ENCODE data around the gene COL15A1. TPM values are rescaled to one million over a fixed set of nuclear protein-coding genes. Genes with fewer than 3 reads are reported as not detected.

Gene COL15A1
- total and polyA plus RNA-seq, 5 donors from 2014 or later: 0.03 to 0.10 (median 0.06) TPM; not detected in 2

DNA sequence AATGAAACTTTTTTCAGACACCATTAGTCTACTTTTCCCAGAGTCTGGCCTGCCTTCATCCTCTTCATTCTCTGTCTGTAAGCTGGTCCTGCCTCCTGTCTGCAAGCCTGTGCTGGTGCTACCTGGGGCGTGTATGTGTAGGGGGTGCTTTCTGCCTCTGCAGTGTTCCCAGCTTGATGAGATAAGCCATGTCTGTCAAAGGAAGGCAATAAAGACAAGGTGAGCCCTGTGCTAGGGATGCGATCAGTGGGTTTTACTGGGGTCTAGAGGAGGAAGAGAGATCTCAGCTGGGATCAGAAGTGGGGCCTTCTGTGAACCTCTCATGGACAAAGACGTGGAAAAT, 83.2 kb downstream of the COL15A1 start:
- no peak overlapping the region for H3K27ac ChIP-seq (ENCODE audit: insufficient read depth, low read length, poor library complexity, severe bottlenecking)
- H3K27me3 ChIP-seq (ENCODE audit: control insufficient read depth, insufficient read depth, low read length): no peaks in the 10 kb centered on the region
- no peak for DNase-seq
- peak; percentile 30 to 38 for ATAC-seq (ENCODE audit: low read depth in 2 of 2)
- no peaks in the 10 kb centered on the region for H3K36me3 ChIP-seq (ENCODE audit: control insufficient read depth, insufficient read depth, low read length)
- H3K4me3 ChIP-seq (ENCODE audit: low read depth, low read length): no peak overlapping the region
- peak overlapping the region; percentile 12 to 79 (median 59) for H3K27ac Mint-ChIP-seq
- peaks cover 19% of the 10 kb centered on the region for H3K4me1 ChIP-seq (ENCODE audit: control insufficient read depth, insufficient read depth, low read length, poor library complexity, severe bottlenecking)
- H3K9me3 Mint-ChIP-seq: no peaks in the 10 kb centered on the region
- peaks cover 4% of the 10 kb centered on the region for H3K36me3 Mint-ChIP-seq
- no peaks in the 10 kb centered on the region for H3K9me3 ChIP-seq (ENCODE audit: control insufficient read depth in 2 of 2, low read length in 2 of 2)
- H3K4me1 Mint-ChIP-seq: peaks cover 9 to 39% (median 21%) of the 10 kb centered on the region in 4 donors
- peak overlapping the region in 2 of 4 donors; percentile 0 to 17 for H3K4me3 Mint-ChIP-seq
- H3K27me3 Mint-ChIP-seq: peaks cover 4% of the 10 kb centered on the region

GRCh38 chr9:99027443-99027842, 83.7 kb downstream of the COL15A1 start:
- H3K27ac ChIP-seq (ENCODE audit: insufficient read depth, low read length, poor library complexity, severe bottlenecking): no peak overlapping the region
- no peaks in the 10 kb centered on the region for H3K36me3 ChIP-seq (ENCODE audit: control insufficient read depth, insufficient read depth, low read length)
- peak in 1 of 2 donors; percentile 16 for ATAC-seq (ENCODE audit: low read depth in 2 of 2)
- peaks cover 2% of the 10 kb centered on the region for H3K27me3 Mint-ChIP-seq
- no peaks in the 10 kb centered on the region for H3K9me3 Mint-ChIP-seq
- no peaks in the 10 kb centered on the region for H3K27me3 ChIP-seq (ENCODE audit: control insufficient read depth, insufficient read depth, low read length)
- H3K4me3 Mint-ChIP-seq: peak overlapping the region in 1 of 4 donors; percentile 17
- peaks cover 19% of the 10 kb centered on the region for H3K4me1 ChIP-seq (ENCODE audit: control insufficient read depth, insufficient read depth, low read length, poor library complexity, severe bottlenecking)
- H3K36me3 Mint-ChIP-seq: peaks cover 4% of the 10 kb centered on the region
- DNase-seq: no peak
- H3K4me3 ChIP-seq (ENCODE audit: low read depth, low read length): no peak overlapping the region
- H3K9me3 ChIP-seq (ENCODE audit: control insufficient read depth in 2 of 2, low read length in 2 of 2): no peaks in the 10 kb centered on the region
- H3K27ac Mint-ChIP-seq: peak overlapping the region in 2 of 3 donors; percentile 59 to 79
- peaks cover 10 to 35% (median 21%) of the 10 kb centered on the region in 4 donors for H3K4me1 Mint-ChIP-seq

GRCh38 chr9:99029083-99029645, 85.5 kb downstream of the COL15A1 start:
- Mint-ChIP-seq H3K27ac (no peak overlapping the region), H3K4me1 (peaks cover 14 to 30% (median 21%) of the 10 kb centered on the region in 4 donors)

DNA sequence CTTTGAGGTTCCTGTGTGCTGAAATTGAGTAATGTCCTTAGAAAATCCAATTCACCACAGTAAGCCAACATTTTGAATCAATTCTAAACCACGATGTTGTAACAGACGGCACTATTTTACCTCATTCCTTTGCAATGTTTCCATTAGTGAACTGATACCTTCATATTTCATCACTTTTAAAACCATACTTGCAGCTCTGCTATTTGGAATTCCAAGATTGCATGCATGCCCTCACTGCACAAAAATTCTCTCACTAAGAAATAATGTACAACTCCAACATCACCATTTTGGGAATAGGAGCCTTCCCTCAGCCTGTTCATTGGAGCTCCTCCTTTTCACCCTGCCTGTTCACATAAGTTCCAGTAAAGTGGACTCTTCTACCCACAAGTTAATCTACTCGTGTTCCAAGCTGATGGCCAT, 86.4 kb downstream of the COL15A1 start:
- Mint-ChIP-seq H3K27me3 (no peaks in the 10 kb centered on the region), H3K27ac (peak overlapping the region in 2 of 3 donors; percentile 3 to 21), H3K9me3 (no peaks in the 10 kb centered on the region), H3K4me1 (peaks cover 14 to 35% (median 26%) of the 10 kb centered on the region in 4 donors), H3K36me3 (peaks cover 4% of the 10 kb centered on the region), H3K4me3 (no peak overlapping the region)
- no peak overlapping the region for H3K27ac ChIP-seq (ENCODE audit: insufficient read depth, low read length, poor library complexity, severe bottlenecking)
- no peak for ATAC-seq (ENCODE audit: low read depth in 2 of 2)
- H3K9me3 ChIP-seq (ENCODE audit: control insufficient read depth in 2 of 2, low read length in 2 of 2): no peaks in the 10 kb centered on the region
- no peak overlapping the region for H3K4me3 ChIP-seq (ENCODE audit: low read depth, low read length)
- H3K4me1 ChIP-seq (ENCODE audit: control insufficient read depth, insufficient read depth, low read length, poor library complexity, severe bottlenecking): peaks cover 19% of the 10 kb centered on the region
- DNase-seq: no peak
- no peaks in the 10 kb centered on the region for H3K27me3 ChIP-seq (ENCODE audit: control insufficient read depth, insufficient read depth, low read length)
- H3K36me3 ChIP-seq (ENCODE audit: control insufficient read depth, insufficient read depth, low read length): no peaks in the 10 kb centered on the region

More at GRCh38 chr9:99029083-99029645, 85.5 kb downstream of the COL15A1 start:
- ATAC-seq (ENCODE audit: low read depth in 2 of 2): no peak
- H3K27me3 ChIP-seq (ENCODE audit: control insufficient read depth, insufficient read depth, low read length): no peaks in the 10 kb centered on the region
- H3K36me3 Mint-ChIP-seq: peaks cover 4% of the 10 kb centered on the region
- H3K9me3 ChIP-seq (ENCODE audit: control insufficient read depth in 2 of 2, low read length in 2 of 2): no peaks in the 10 kb centered on the region
- no peaks in the 10 kb centered on the region for H3K27me3 Mint-ChIP-seq
- no peak overlapping the region for H3K4me3 ChIP-seq (ENCODE audit: low read depth, low read length)
- H3K27ac ChIP-seq (ENCODE audit: insufficient read depth, low read length, poor library complexity, severe bottlenecking): no peak overlapping the region
- peaks cover 19% of the 10 kb centered on the region for H3K4me1 ChIP-seq (ENCODE audit: control insufficient read depth, insufficient read depth, low read length, poor library complexity, severe bottlenecking)
- no peaks in the 10 kb centered on the region for H3K9me3 Mint-ChIP-seq
- no peak overlapping the region for H3K4me3 Mint-ChIP-seq
- DNase-seq: no peak
- H3K36me3 ChIP-seq (ENCODE audit: control insufficient read depth, insufficient read depth, low read length): no peaks in the 10 kb centered on the region

DNA sequence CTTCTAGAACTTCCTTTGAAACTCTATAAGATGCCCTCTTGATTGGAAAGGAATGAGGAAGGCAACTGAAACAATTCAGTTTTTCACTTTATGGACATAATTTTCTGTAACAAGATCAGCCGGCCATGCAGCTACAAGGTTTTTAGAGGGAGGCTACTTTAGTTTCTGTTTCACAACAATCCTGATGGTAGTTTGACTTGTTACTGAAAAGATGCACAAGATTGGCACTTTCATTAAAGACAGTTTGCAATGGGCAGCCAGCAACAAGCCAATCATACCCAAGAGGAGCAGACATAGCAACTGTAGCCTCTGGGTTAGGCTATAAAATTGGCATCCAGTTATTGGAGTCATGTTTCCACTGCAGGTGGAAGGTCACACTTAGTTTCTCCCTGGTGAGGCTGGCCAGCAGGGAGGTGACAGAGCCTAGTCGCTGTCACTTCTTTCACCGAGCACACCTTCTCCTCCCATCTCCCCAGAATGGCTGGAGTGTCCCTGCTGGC, 87.0 kb downstream of the COL15A1 start:
- peak overlapping the region in 1 of 3 donors; percentile 21 for H3K27ac Mint-ChIP-seq
- H3K4me3 Mint-ChIP-seq: no peak overlapping the region
- Histone ChIP-seq H3K36me3 (ENCODE audit: control insufficient read depth, insufficient read depth, low read length) (no peaks in the 10 kb centered on the region), H3K27me3 (ENCODE audit: control insufficient read depth, insufficient read depth, low read length) (no peaks in the 10 kb centered on the region), H3K4me1 (ENCODE audit: control insufficient read depth, insufficient read depth, low read length, poor library complexity, severe bottlenecking) (peaks cover 19% of the 10 kb centered on the region), H3K9me3 (ENCODE audit: control insufficient read depth in 2 of 2, low read length in 2 of 2) (no peaks in the 10 kb centered on the region), H3K27ac (ENCODE audit: insufficient read depth, low read length, poor library complexity, severe bottlenecking) (no peak overlapping the region), H3K4me3 (ENCODE audit: low read depth, low read length) (no peak overlapping the region)
- no peaks in the 10 kb centered on the region for H3K9me3 Mint-ChIP-seq
- ATAC-seq (ENCODE audit: low read depth in 2 of 2) (no peak), DNase-seq (peak in 1 of 3 donors; percentile 22)
- H3K36me3 Mint-ChIP-seq: peaks cover 4% of the 10 kb centered on the region
- H3K27me3 Mint-ChIP-seq: no peaks in the 10 kb centered on the region
- H3K4me1 Mint-ChIP-seq: peaks cover 14 to 38% (median 29%) of the 10 kb centered on the region in 4 donors

GRCh38 chr9:99031319-99031718, 87.6 kb downstream of the COL15A1 start:
- no peaks in the 10 kb centered on the region for H3K9me3 Mint-ChIP-seq
- peaks cover 19% of the 10 kb centered on the region for H3K4me1 ChIP-seq (ENCODE audit: control insufficient read depth, insufficient read depth, low read length, poor library complexity, severe bottlenecking)
- H3K4me3 Mint-ChIP-seq: no peak overlapping the region
- no peak for DNase-seq
- no peak overlapping the region for H3K4me3 ChIP-seq (ENCODE audit: low read depth, low read length)
- H3K36me3 Mint-ChIP-seq: peaks cover 4% of the 10 kb centered on the region
- H3K4me1 Mint-ChIP-seq: peaks cover 13 to 38% (median 31%) of the 10 kb centered on the region in 4 donors
- H3K9me3 ChIP-seq (ENCODE audit: control insufficient read depth in 2 of 2, low read length in 2 of 2): no peaks in the 10 kb centered on the region
- H3K36me3 ChIP-seq (ENCODE audit: control insufficient read depth, insufficient read depth, low read length): no peaks in the 10 kb centered on the region
- H3K27ac Mint-ChIP-seq: no peak overlapping the region
- H3K27me3 Mint-ChIP-seq: no peaks in the 10 kb centered on the region
- H3K27ac ChIP-seq (ENCODE audit: insufficient read depth, low read length, poor library complexity, severe bottlenecking): no peak overlapping the region
- no peak for ATAC-seq (ENCODE audit: low read depth in 2 of 2)
- no peaks in the 10 kb centered on the region for H3K27me3 ChIP-seq (ENCODE audit: control insufficient read depth, insufficient read depth, low read length)

GRCh38 chr9:99031994-99032393, 88.3 kb downstream of the COL15A1 start:
- Mint-ChIP-seq H3K9me3 (no peaks in the 10 kb centered on the region), H3K27ac (no peak overlapping the region), H3K27me3 (no peaks in the 10 kb centered on the region), H3K4me1 (peaks cover 7 to 31% (median 24%) of the 10 kb centered on the region in 4 donors), H3K36me3 (no peaks in the 10 kb centered on the region), H3K4me3 (no peak overlapping the region)
- H3K9me3 ChIP-seq (ENCODE audit: control insufficient read depth in 2 of 2, low read length in 2 of 2): no peaks in the 10 kb centered on the region
- H3K27ac ChIP-seq (ENCODE audit: insufficient read depth, low read length, poor library complexity, severe bottlenecking): no peak overlapping the region
- H3K4me3 ChIP-seq (ENCODE audit: low read depth, low read length): no peak overlapping the region
- no peaks in the 10 kb centered on the region for H3K27me3 ChIP-seq (ENCODE audit: control insufficient read depth, insufficient read depth, low read length)
- DNase-seq (no peak), ATAC-seq (ENCODE audit: low read depth in 2 of 2) (no peak)
- peaks cover 12% of the 10 kb centered on the region for H3K4me1 ChIP-seq (ENCODE audit: control insufficient read depth, insufficient read depth, low read length, poor library complexity, severe bottlenecking)
- H3K36me3 ChIP-seq (ENCODE audit: control insufficient read depth, insufficient read depth, low read length): no peaks in the 10 kb centered on the region

- Mint-ChIP-seq H3K9me3 (no peaks in the 10 kb centered on the region), H3K27me3 (no peaks in the 10 kb centered on the region), H3K4me3 (no peak overlapping the region), H3K36me3 (no peaks in the 10 kb centered on the region), H3K4me1 (peaks cover 5 to 21% (median 15%) of the 10 kb centered on the region in 4 donors), H3K27ac (no peak overlapping the region)
- Histone ChIP-seq H3K36me3 (ENCODE audit: control insufficient read depth, insufficient read depth, low read length) (no peaks in the 10 kb centered on the region), H3K27ac (ENCODE audit: insufficient read depth, low read length, poor library complexity, severe bottlenecking) (no peak overlapping the region), H3K4me3 (ENCODE audit: low read depth, low read length) (no peak overlapping the region), H3K9me3 (ENCODE audit: control insufficient read depth in 2 of 2, low read length in 2 of 2) (no peaks in the 10 kb centered on the region), H3K27me3 (ENCODE audit: control insufficient read depth, insufficient read depth, low read length) (no peaks in the 10 kb centered on the region), H3K4me1 (ENCODE audit: control insufficient read depth, insufficient read depth, low read length, poor library complexity, severe bottlenecking) (no peaks in the 10 kb centered on the region)
- DNase-seq (no peak), ATAC-seq (ENCODE audit: low read depth in 2 of 2) (no peak)
Observed at GRCh38 chr9:99034149-99034548, 90.4 kb downstream of the COL15A1 start.

Data from CD4-positive, CD25-positive, alpha-beta regulatory T cell (primary cell).